C1 segment of cervical spinal cord (tissue), 14 donors: Measurements from ENCODE around the gene C2orf15.
A peak's percentile ranks its signal among the peaks of the same experiment; 100 is the strongest.
"Not testable (repeated sequence)": the region's sequence is repeated elsewhere in the genome, so short reads cannot be mapped to it uniquely, and the experiment has no call there.

Experiments used
- DNase-seq, 14 donors: peaks; one replicate each; lab custom pipeline; 2025; lab: John Stamatoyannopoulos, UW

C2orf15 gene

GRCh38 chr2:99166218-99166617 lies 24.7 kb downstream of the C2orf15 start:
- DNase-seq, result no peak

GRCh38 chr2:99169534-99169933 lies 28.0 kb downstream of the C2orf15 start:
- no peak for DNase-seq

GRCh38 chr2:99171377-99172140 lies 30.1 kb downstream of the C2orf15 start:
- DNase-seq, result no peak

- DNase-seq, result peak; percentile 74 to 96 (median 92)
These were observed 39.5 kb downstream of the C2orf15 start, which contains the start of the genes MITD1 and MRPL30 for GRCh38 chr2:99180755-99181623. Gene MITD1, minus strand, starts transcription at chr2:99181058. Its CDS starts 77 bp downstream, at chr2:99180981. Gene MRPL30, plus strand, starts transcription at chr2:99181184. Its CDS starts 5,020 bp downstream, at chr2:99186204.

DNA sequence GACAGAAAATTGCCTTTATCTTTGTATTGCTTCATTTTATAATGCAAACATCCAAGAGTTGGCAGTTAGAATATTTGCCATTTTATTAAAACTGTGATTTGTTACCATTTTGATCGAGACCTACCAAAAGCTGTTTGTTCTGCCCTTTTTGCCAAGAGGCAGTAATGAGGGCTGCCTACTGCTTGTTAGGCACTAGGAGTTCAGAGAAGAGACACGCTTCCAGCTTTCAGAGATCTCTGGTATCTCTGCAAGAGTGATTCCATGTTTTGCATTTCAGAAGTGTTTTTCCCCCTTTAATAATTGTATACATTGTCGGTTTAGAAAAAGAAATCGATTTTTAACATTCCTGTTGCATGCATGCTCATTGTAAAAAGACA lies 40.1 kb downstream of the C2orf15 start:
- no peak for DNase-seq

DNA sequence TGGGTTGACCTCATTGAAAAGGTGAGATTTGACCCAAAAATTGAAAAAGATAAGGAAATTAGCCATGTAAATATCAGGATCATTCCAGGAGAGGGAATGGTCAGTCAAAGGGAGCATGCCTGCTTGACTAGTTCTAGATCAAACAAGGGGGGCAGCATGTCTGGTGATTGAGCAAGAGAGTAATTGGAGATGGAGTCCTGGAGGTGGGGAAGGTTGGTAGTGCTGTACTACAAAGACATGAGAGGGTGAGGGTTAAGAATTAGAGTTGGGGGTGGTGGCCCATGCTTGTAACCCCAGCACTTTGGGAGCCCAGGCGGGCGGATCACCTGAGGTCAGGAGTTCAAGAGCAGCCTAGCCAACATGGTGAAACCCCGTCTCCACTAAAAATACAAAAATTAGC lies 41.5 kb downstream of the C2orf15 start:
- DNase-seq, result no peak

DNA sequence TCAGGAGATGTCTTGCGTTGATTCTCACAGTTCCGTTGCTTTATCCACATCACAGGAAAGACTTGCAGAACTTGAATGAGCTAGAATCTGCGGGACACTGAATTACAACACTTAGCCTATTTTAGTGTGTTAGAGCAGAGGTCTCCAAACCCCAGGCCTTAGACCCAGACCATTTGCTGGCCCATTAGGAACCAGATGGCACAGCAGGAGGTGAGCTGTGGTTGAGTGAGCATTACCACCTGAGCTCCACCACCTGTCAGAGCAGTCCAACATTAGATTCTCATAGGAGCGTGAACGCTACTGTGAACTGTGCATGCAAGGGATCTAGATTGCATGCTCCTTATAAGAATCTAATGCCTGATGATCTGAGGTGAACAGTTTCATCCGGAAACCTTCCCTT lies 43.3 kb downstream of the C2orf15 start:
- peak in 1 of 14 donors; percentile 13 for DNase-seq

GRCh38 chr2:99187011-99187410 lies 45.5 kb downstream of the C2orf15 start:
- DNase-seq, result no peak

DNA sequence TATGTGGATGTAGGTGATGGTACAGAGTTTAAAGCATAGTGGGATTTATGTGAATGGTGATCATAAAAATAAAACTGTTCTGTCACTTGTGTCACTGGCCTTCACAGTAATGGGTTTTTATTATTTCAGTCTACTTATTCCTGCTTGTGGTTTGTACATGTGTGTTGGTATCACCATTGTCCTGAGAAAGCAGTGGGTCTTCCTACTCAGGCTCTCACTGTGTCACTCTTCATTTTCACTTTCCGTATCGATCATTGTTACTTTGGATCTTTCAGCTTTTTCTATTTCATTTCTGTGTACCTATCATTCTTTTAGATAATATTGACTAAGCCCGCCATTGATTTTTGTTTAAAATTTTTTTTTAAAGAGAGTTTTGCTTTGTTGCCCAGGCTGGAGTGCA lies 46.9 kb downstream of the C2orf15 start:
- DNase-seq, result no peak

DNA sequence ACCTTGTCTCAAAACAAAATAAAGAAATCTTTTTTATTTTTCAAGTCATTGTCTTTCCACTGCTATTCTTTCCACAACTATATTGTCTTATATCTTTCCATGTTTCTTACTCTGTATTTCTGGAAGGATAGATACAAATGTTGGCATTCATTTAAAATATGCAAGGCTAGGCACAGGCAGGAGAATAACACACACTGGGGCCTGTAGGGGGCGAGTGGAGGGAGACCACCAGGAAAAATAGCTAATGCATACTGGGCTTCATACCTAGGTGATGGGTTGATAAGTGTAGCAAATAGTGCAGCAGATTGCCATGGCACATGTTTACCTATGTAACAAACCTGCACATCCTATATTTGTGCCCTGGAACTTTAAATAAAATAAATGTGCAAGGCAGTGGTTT lies 49.0 kb downstream of the C2orf15 start:
- no peak for DNase-seq

GRCh38 chr2:99192364-99192763 lies 50.9 kb downstream of the C2orf15 start:
- not testable (repeated sequence) for DNase-seq

GRCh38 chr2:99198103-99198841 lies 56.8 kb downstream of the C2orf15 start:
- no peak for DNase-seq

GRCh38 chr2:99200076-99200800 lies 58.7 kb downstream of the C2orf15 start:
- DNase-seq, result no peak
